ENCODE data around the gene RALGAPA1.
"Not testable (repeated sequence)": the region's sequence is repeated elsewhere in the genome, so short reads cannot be mapped to it uniquely, and the experiment has no call there.

Gene RALGAPA1

DNA sequence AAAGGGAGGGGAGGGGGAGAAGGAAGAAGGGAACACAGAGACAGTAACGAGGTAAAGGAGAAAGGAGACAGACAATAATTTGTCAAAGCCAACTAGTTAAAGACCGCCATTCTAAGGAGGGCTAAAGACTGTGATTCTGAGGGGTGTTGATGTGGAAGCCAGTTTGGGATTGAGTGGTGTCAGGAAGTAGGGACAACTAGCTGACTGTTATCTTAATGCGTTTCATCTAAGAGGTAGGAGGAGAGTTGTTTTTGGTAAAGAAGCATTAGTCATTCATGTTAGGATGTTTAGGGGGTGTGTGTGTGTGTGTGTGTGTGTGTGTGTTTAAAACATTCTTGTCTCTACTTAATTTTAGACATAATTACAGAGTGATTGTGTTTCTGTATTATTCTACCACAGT, 180.1 kb downstream of the RALGAPA1 start:
- no peak for DNase-seq (ENCODE audit: low read depth, low spot score)

DNA sequence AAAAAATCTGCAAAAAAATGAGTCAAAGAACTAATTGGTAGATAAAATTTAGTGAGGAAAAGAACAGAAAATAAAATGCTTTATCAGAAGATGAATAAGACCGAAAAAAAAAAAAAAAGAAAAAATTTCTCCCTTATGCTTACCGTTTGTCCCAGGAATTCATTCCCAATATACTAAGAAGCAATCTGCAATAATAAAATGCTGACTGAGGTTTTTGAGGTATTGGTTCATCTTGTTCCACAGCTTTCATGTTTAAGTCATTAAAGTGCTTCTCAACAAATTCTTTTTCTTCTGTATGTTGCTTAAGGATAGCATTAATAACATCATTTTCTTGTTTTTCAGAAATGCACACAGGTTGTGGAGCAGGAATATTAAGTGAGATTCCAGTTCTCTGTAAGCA, 182.1 kb downstream of the RALGAPA1 start:
- not testable (repeated sequence) for DNase-seq (ENCODE audit: low read depth, low spot score)

DNA sequence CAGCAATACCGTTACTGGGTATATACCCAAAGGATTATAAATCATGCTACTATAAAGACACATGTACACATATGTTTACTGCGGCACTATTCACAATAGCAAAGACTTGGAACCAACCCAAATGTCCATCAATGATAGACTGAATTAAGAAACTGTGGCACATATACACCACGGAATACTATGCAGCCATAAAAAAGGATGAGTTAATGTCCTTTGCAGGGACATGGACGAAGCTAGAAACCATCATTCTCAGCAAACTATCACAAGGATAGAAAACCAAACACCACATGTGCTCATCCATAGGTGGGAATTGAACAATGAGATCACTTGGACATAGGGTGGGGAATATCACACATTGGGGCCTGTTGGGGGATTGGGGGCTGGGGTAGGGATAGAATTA, 187.1 kb downstream of the RALGAPA1 start:
- not testable (repeated sequence) for DNase-seq (ENCODE audit: low read depth, low spot score)

DNA sequence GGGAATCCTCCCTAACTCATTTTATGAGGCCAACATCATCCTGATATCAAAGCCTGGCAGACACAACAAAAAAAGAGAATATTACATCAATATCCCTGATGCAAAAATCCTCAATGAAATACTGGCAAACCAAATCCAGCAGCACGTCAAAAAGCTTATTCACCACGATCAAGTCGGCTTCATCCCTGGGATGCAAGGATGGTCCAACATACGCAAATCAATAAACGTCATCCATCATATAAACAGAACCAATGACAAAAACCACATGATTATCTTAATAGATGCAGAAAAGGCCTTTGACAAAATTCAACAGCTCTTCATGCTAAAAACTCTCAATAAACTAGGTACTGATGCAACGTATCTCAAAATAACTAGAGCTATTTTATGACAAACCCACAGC, 189.1 kb downstream of the RALGAPA1 start:
- not testable (repeated sequence) for DNase-seq (ENCODE audit: low read depth, low spot score)

DNA sequence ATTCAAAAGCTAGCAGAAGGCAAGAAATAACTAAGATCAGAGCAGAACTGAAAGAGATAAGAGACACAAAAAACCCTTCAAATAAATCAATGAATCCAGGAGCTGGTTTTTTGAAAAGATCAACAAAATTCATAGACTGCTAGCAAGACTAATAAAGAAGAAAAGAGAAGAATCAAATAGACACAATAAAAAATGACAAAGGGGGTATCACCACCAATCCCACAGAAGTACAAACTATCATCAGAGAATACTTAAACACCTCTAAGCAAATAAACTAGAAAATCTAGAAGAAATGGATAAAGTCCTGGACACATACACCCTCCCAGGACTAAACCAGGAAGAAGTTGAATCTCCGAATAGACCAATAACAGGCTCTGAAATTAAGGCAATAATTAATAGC, 189.6 kb downstream of the RALGAPA1 start:
- not testable (repeated sequence) for DNase-seq (ENCODE audit: low read depth, low spot score)

DNA sequence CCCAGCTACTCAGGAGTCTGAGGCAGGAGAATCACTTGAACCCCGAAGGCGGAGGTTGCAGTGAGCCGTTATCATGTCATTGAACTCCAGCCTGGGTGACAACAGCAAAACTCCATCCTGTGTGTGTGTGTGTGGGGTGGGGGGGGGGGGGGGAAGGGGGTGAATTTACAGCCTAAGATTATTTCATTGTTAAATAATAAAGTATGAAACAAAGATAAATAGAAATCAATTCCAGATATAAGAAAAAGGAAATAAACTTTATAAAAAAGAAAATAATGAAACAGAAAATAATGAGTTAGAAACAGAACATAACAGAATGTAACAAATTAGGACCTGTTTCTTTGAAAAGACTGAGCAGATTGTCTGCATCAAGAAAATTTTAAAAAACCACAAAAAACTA, 191.6 kb downstream of the RALGAPA1 start:
- DNase-seq (ENCODE audit: low read depth, low spot score) = no peak

DNA sequence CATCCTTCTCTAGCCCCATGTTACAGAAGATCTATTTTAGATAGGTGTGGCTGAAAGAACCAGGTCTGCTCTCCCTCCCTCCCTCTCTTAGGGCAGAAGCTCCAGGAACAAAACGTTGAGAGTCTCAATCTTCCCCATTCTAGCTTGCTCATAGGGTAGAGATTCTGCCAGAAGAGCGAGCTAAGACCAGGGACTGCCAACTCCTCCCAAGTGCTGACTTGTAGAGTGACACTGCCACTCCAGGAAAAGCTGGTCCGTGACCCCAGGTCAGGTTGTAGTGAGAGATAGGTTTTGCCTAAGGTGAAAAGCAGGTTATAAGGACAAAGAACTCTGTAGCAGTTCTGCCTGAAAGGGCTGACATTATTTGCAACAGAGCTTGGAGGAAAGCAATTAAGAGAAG, 201.7 kb downstream of the RALGAPA1 start:
- DNase-seq (ENCODE audit: low read depth, low spot score) = no peak

DNA sequence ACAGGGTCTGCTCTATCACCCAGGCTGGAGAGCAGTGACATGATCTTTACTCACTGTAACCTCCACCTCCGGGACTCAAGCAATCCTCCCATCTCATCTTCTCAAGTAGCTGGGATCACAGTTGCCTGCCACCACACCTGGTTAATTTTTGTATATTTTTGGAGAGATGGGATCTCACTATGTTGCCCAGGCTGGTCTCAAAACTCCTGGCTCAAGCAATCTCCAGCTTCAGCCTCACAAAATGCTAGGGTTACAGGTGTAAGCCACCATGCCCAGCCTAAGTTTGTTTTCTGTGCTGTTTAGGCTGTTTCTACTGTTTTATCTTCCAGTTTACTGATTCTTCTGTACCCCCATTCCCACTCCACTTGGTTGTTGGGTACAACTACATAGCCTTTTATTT, 208.8 kb downstream of the RALGAPA1 start:
- no peak for DNase-seq (ENCODE audit: low read depth, low spot score)

DNA sequence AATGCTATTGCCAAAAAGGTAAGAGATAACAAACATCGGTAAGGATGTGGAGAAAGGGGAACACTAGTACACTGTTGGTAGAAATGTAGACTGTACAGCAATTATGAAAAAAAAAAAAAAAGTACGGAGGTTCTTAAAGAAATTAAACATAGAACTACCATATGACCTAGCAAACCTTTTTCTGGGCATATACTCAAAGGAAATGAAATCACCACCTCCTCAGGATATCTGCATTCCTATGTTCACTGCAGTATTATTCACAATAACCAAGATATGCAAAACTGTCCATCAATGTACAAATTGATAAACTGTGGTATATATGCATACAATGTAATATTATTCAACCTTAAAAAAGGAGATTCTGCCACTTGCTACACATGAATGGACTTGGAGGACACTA, 214.5 kb downstream of the RALGAPA1 start:
- no peak for DNase-seq (ENCODE audit: low read depth, low spot score)

DNA sequence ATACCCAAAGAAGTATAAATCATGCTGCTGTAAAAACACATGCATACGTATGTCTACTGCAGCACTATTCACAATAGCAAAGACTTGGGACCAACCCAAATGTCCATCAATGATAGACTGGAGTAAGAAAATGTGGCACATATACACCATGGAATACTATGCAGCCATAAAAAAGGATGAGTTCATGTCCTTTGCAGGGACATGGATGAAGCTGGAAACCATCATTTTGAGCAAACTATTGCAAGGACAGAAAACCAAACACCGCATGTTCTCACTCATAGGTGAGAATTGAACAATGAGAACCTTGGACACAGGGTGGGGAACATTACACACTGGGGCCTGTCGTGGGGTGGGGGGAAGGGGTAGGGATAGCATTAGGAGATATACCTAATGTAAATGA, 221.7 kb downstream of the RALGAPA1 start:
- DNase-seq (ENCODE audit: low read depth, low spot score) = not testable (repeated sequence)

DNA sequence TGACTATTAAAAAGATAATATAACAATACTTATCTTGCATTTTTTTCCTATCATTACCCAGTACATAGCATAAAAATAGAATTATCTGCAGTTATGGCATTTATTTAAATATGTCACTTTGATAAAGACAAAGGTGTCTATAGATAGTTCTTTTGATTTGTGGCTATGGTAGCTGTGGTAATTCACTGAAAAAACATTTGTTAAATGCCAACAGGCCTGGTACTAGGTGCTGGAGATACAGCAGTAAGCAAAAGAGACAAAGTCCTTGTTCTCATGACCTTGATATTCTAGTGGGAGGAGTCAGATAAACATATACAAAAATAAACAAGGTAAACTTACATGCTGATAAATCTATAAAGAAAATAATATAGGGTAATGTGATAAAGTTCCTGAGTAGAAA, 230.5 kb downstream of the RALGAPA1 start:
- no peak for DNase-seq (ENCODE audit: low read depth, low spot score)

DNA sequence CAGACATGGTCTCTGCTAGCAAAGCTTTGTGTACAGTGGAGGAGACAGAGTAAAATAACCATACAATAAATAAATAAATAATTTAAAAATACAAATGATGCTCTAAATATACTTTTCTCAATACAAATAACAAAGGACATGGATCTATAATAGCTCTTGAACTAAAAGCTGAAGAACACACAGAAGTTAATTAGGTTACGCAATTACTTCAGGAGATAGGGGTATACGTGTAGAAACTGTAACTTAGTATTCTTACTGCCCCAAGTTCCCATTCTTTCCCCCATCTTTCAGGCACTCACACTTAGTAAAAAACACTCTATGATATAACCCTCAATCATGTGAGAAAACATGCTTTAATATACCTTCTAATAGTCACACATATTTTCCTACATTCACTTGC, 231.0 kb downstream of the RALGAPA1 start:
- no peak for DNase-seq (ENCODE audit: low read depth, low spot score)

DNA sequence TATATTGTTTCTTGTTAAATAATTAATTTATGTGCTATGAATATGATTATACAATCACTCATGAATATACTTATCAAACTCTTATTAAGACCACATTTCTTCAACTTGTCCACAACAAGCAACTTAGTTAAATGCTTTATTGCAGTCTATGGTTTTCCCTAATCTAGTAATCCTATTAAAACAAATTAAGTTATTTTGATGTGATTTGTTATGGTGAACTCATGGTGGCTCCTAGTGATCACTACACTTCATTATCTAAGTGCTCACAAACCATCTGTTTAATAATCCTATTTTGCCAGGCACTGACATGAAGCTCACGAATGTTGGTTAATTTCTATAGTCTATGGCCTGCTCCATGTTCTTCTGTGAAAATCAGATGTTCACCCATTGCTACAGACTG, 232.2 kb downstream of the RALGAPA1 start:
- DNase-seq (ENCODE audit: low read depth, low spot score) = no peak

DNA sequence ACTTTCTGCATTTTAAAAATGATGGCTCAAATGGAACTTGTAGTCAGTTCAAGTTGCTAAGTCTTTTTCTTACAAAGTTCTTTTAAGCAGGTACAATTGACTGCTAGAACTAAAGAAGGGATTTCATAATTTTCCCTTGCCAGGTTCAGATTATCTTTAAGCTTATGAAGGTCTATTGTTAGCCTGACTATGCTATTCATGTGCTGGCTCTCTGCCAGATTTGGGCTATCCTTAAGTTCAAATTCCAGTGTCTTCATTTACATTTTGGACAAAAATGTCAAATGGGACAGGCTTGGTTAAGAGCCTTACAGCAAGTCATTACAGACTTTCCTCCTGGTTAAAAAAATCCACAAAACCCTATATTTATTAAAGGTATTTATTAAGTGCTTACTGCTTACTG, 232.8 kb downstream of the RALGAPA1 start:
- DNase-seq (ENCODE audit: low read depth, low spot score) = no peak

DNA sequence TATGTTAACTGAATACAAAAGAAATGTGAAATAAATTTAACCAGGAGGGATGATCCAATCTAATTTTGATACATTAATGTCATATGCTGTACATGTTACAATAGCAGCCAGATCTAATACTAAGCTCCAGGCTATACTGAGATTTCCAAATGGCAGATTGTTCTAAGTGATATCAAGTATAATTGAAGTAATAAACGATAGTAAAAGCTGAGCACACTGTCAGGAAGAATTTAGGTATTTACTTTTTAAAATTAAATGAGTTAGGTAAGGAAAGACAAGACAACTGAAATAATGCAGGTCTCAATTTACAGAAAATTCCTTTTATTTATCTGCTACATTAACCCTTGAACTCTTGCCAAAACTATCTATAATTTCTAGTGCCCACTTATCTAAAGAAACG, 235.2 kb downstream of the RALGAPA1 start:
- DNase-seq (ENCODE audit: low read depth, low spot score) = no peak

DNA sequence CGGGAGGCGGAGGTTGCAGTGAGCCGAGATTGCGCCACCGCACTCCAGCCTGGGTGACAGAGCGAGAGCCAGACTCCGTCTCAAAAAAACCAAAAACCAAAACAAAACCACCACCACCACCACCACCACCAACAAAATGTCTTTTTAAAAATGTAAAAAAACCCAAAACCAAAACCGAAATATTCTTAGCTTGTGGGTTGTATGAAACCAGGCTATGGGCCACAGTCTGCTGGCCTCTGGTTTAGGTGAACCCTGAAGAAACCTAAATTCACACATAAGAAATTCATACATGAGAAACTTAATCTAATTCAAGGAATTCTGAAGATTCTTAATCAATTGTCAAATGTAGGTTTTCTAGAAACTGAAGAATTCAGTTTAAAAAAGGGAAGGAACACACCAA, 237.5 kb downstream of the RALGAPA1 start:
- no peak for DNase-seq (ENCODE audit: low read depth, low spot score)

DNA sequence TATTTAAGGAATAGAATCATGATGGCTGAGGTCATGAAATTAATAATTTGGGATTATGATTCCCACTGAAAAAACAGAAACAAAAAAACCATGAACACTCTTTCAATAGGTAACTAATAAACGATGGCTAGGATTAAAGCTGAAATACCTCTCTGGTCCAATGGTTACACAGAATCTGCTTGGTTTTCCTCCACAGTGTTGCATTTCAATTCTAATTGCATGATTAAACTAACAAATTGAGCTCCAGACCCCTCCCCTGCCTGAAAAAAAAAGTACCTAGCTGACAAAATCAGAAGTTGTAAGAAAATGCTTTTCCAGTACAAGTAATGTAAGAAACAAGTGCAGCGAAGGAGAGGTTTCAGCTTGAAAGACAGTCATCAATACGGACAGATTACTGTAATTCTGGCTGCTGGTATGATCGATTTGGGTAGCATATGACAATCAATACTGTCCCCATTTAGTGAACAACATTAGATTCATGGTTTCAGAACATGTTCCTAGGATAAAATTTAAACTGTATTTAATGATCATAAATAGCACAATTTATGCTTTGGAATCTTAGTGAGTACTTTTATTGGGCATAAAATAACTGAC, 243.1 kb downstream of the RALGAPA1 start:
- DNase-seq (ENCODE audit: low read depth, low spot score) = no peak

DNA sequence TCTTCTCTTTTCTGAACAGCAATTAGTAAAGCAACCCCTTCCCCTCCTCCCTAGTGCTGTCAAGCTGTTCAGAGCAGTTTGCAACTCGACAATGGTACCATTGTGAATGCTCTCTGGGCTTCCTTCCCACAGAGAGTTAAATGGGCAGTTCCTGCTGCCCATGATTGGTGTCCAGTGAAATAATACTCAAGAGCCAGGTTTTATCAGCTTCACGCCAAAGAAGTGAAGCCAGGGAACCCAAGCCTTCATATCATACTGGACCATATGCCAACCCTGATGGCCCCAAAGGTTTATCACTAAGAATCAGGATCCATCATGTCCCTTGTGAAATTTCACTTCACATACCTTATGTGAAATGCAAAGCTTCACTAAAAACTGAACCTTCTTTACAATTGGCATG, 250.4 kb downstream of the RALGAPA1 start:
- no peak for DNase-seq (ENCODE audit: low read depth, low spot score)

DNA sequence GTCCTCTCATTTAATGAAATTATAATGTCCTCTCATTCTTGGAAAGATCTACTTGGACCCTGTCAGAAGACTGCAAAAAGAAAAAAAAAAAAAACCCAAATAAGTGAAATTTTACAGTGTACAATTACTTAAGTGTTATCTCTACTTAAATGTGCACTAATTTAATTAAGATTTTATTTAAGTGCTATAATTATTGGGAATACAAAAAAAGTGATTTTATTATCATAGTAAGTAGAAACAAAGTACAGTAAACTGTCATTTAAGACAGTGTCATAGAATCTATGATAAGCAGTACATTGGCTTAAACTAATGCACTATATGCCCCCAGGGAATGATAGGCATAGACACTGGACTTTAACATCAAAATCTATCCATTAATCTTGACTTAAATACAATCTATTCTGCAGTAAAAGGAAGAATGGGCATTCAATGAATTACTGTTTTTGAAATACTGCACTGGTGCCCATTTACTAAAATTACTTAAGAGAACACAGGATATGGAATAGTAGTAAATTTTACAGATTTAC, 251.8 kb downstream of the RALGAPA1 start:
- no peak for DNase-seq (ENCODE audit: low read depth, low spot score)

DNA sequence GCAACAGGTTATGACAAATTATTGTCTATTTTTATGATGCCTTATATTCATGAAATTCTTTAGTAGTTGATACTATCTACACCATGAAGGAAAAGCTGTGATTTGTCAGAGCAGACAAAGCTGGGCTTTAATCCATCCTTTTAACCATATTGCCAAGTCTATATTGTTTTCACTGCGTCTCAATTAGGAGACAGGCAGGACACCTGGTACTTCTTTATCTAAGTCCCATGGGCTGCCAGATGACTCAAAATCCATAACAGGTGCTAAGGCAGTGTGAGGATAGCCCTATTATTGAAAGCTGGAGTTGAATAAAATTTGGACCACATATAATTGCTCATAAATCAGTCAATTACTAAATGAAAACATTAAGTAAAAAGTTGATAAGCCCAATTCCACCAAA, 252.5 kb downstream of the RALGAPA1 start:
- DNase-seq (ENCODE audit: low read depth, low spot score) = no peak

DNA sequence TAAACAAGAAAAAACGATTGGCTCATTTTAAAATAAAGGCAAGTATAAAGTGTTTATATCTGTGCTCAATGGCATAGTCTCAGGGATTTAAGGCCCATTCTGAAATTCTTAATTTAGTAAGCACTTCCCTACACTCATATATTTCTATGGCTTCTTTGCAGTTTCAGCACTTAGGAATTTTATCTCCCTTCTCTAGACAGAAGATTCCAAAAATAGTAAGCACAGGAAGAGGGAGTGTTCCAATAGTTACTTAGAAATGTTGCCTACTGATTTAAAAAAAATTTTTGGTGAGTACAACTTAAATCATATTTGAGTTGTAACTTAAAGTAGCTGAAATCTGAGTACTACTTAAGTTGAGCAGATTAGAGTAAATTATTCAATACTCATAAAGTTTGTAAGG, 255.3 kb downstream of the RALGAPA1 start:
- no peak for DNase-seq (ENCODE audit: low read depth, low spot score)

DNA sequence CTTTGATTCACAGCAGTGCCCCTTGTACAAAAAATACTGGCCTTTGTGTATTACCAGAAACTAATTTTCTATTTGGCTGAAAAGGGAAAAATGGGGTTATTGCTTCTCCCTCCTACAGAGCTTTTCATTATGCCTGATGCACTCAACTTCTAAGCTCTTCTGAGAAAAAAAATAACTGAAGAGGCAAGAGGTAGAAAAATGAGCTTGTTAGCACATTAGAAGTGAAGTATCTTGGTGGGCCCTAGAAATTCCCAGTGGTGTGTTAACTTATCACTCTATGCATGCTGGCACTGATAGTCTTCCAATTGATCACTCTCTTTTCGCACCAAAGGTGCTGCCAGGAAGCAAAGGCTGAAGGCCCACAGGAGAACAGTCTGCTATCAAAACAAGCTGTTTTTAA, 258.0 kb downstream of the RALGAPA1 start:
- DNase-seq (ENCODE audit: low read depth, low spot score) = no peak

DNA sequence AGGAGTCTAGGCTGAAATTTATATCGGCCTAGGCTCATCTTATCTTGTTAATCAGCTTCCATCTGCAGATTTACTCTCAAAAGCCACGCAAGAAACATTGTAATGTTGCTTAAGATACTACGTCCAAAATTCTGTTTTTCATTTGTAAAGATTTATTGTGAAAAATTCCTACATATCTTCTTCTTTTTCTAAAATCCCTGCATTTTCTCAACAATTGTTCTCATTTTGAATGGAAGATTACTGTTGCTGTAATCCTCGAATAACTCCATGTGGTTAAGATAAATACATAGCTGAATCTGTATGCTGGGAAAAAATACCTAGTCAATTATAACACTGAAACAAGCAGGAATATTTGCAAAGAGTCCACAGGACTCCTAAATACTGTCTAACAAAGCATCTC, 259.5 kb downstream of the RALGAPA1 start:
- no peak for DNase-seq (ENCODE audit: low read depth, low spot score)

DNA sequence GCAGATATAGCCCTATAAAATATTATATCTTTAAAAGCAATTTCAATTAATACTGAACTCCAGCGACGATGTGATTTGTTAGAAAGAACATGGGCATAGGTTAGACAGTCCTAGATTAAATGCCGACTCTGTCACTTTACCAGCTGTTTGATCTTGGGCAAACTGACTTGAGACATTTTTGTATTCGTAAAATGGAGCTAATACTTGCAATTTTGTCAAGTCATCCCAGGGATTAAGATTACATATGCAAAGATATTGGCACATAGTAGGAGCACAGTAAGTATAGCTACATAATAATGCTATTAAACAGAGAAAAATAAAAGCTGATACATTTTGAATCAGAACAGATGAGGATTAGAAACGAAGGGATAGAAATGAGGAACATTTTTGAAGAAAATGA, 266.1 kb downstream of the RALGAPA1 start:
- DNase-seq (ENCODE audit: low read depth, low spot score) = no peak
